Left renal cortex interstitium (tissue), 4 donors: ENCODE results near the gene CHPF. TPM values are rescaled to one million over a fixed set of nuclear protein-coding genes. Genes with fewer than 3 reads are reported as not detected.

Experiments used
- DNase-seq, 4 donors: peaks; one replicate each; pipeline ENCODE4 v3.0.0-alpha.2; 2013; ENCODE audit warnings: low read depth in 4 of 4, low spot score in 2 of 4, missing footprints in 1 of 4
- polyA plus RNA-seq, 4 donors: library from polyadenylated mRNA; unstranded; fragments of 120-200 nt; gene quantifications; one replicate each; pipeline ENCODE4 v1.2.1, GENCODE V29; 2013; ENCODE audit not compliant: insufficient read length in 4 of 4

The CHPF gene
- polyA plus RNA-seq, 4 donors: 27.8 to 51.8 (median 34.8) TPM

DNA sequence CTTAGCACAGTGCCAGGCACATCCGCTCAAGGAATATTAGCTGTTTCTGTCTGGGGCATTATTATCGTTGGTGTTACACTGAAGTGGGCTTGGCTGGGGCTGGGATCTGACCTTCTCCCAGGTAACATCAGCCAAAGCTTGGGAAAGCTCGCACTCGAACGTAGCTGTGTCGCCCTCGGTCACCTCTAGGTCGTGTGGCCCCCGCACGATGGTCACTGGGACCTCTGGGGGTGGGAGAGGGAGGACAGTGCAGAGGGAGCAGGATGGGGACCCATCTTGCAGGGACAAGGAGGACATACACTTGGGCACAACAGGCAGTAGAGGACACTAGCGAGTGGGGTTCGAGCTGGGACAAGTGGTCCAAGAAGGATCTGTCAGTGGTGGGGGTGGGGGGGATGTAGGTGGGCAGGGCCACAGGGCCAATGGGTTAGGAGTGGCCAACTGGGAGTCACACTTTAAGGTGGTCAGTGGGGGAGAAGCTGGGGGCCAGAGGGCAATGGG, 9.9 kb upstream of the CHPF start:
- no peak for DNase-seq

- no peak for DNase-seq
These were observed 9.5 kb upstream of the CHPF start for GRCh38 chr2:219553168-219553417.

GRCh38 chr2:219552382-219553167, 9.0 kb upstream of the CHPF start:
- no peak for DNase-seq

DNA sequence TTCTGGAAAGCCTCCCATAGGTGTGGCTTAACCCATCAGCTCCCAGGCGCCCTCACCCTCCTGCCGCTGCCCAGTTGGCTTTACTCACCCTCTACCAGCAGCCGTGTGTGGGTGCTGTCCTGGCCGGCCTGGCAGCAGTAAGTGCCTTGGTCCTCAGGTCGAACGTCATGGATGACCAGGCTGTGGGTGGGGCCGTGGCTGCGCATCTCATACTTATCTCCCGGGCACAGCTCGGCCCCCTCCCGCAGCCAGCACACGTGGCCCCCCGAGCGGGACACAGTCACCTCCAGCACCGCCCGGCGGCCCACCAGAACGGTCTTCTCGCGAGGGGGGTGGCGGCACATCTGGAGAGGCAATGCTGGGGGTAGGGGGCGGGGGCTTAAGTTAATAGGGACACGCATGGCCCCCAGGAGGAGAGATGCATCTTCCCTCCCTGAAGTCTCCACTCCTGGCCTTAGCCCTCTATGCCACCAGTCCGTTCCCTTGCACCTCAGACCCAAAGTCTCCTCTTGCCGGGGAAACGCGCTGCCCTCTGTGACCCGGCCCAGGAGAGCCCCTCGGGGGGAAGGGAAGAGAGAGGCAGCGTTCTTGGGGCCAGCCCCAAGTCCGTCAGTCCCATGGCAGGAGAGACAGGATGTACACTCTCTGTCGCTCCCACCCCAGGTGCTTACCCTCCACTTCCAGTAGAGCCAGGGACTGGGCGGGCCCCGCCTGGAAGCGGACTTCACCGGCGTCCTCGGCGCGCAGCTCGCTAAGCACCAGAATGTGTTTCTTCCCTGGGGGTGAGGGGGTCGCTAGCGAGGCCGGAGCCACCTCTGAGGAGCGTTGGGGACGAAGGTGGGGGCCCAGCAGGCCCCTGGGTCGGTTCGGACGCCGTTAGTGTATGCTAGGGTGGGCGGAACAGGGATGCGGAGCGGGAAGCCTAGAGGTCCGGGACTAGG, 8.1 kb upstream of the CHPF start:
- DNase-seq: no peak

GRCh38 chr2:219549619-219550018, 6.0 kb upstream of the CHPF start:
- DNase-seq: no peak

GRCh38 chr2:219548990-219549389, 5.4 kb upstream of the CHPF start:
- DNase-seq: no peak

- no peak for DNase-seq
These were observed 4.0 kb upstream of the CHPF start for GRCh38 chr2:219547621-219548020.

- no peak for DNase-seq
These were observed 2.3 kb upstream of the CHPF start for GRCh38 chr2:219545943-219546352.

DNA sequence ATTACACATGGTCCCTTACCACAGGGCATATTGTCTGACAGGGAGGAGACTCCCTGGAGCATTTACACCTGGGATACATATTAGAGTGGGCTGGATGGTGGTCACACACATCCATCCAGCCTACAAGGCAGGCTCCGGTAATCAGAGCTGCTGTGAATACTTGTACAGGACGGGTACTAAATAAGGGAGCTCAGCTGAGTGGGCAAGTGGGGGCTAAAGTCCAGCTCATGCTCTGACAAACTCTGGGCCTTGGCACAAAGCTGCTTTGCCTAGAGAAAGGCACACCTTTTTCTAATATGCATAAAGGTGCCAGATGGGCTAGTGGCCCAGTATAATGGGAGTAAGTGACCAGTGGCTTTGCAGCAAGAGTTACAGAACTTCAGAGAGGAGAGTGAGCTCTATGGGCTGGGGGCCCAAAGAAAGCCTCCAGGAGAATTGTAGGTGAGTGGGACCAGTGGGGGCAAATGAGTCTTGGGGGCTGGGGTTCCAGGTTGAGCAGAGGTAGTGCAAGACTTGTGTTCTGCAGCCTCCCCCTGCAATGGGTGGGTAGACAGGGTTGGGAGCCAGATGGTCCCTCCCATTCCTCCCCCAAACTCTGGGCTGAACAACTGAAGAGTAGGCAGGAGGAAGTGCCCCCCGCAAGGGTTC, 1.8 kb upstream of the CHPF start:
- no peak for DNase-seq

GRCh38 chr2:219544567-219544966, 958 bp upstream of the CHPF start:
- DNase-seq: no peak

DNA sequence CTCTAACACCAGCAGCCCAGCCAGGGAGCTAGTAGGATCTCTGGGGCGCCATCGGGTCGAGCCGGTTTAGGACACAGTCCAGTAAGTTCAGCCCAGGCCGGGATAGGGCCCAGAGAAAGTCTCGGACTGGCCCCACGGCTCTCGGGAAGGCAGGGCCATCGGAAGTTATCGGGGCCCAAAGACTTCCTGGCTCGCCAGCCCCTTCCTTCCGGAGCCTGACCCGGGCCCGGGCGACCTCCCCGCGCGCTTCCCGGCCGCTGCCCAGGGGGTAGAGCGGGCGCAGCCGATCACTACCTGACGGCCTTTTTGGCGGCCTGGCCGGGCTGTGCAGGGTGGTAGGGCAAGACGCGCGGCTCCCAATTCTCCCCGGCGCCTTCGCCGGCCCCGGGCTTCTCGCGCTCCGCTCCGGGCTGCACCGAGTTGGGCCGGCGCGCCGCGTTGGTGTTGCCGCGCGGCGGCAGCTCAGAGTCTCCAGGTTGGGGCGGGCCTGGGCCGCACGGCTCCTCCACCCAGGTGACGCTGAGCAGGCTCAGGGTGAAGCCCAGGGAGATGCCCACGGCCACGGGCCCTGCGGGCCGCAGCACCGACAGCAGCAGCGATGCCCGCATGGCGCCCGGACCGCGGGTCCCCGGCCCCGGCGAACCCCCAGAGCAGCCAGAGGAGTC, 546 bp downstream of the CHPF start:
- no peak for DNase-seq

- DNase-seq: no peak
These were observed 1.9 kb downstream of the CHPF start for GRCh38 chr2:219541611-219542180.

- DNase-seq: no peak
These were observed 2.7 kb downstream of the CHPF start for GRCh38 chr2:219540784-219541504.

DNA sequence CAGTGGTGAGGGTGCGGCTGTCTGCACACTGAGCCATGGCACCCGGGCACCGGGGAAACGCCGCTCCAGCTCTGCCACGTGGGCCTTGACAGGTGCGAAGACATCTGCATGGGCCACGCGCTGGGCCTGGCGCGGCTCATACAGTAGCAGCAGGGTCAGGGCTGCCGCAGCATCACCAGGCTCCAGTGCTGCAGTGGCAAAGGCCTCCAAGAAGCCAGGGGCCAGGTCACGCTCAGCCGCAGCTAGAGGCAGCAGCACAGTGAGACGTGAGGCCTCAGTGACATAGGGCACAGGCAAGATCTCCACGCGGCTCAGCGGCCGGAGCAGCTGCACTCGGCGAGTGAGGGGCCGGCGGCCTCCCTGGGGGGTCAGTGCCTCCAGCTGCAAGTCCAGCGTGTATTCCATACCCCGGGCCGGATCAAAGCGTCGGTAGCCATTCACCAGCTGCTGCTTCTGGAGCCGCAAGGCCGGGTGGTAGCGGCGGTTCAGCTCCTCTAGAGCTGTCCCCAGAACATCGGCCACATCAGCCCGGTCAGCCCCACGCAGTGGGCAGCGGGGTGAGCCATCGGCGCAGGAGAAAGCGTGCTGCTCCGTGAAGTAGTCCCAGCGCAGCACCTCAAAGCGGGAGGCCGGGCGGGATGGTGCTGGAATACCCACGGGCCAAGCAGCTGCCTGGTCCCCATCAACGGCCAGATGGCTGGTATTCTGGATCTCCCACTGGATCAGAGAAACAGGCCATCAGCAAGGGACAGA, 3.5 kb downstream of the CHPF start:
- DNase-seq: no peak

DNA sequence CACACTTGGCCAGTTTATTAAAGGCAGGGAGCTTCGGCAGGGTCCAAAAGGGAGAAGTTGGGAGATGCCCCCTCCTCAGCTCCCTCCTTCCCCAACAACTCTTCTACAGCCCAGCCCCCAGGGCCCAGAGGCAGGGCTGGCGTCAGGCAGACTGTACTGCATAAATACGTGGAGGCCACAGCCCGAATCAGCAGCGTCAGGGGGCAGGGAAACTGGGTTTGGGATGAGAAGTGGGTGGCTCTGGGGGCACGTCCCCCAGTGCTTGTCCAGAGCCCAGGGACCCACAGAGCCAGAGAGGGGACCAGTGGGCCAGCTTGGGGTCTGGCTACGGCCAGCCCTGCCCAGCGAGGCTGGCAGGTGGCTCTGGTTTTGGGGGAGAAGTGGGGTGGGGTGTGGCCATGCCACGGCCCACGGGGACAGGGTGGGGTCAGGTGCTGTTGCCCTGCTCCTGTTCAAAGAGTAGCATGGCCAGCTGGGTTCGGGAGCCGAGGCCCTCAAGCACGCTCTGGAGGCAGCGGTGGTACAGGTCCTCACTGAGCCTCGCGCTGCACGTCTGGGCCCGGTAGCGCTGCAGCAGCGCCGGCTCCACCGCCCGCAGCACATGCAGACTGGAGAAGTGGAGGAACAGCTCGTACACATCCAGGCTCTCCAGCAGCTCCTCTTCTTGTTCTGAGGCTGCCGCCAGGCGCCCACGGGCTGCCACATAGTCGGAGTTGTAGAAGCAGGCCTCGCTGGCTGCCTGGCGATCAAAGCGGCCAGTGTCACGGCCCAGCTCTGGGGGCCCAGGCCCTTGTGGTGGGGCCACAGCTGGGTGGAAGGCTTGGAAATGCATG, 4.4 kb downstream of the CHPF start:
- no peak for DNase-seq

GRCh38 chr2:219538504-219538951, 5.1 kb downstream of the CHPF start:
- DNase-seq: no peak

GRCh38 chr2:219537657-219538488, 5.7 kb downstream of the CHPF start:
- no peak for DNase-seq
